ENCODE measurements around the gene TCTN2. TPM values are rescaled to one million over a fixed set of nuclear protein-coding genes. Genes with fewer than 3 reads are reported as not detected.

The TCTN2 gene
- total and polyA plus RNA-seq, 12 donors, result 4.8 to 17.9 (median 8.4) TPM

GRCh38 chr12:123733229-123733628 lies 62.3 kb downstream of the TCTN2 start:
- H3K27ac ChIP-seq, result no peak overlapping the region
- no peak for TF ChIP-seq POLR2A (IDR thresholded peaks at IDR 0.05)
- TF ChIP-seq CTCF (IDR thresholded peaks at IDR 0.05), result no peak
- intact Hi-C loops (cut with DNase I), result no loop called here
- DNase-seq, result no peak
- H3K4me3 ChIP-seq, result no peak overlapping the region
- no peaks in the 10 kb centered on the region for H3K4me1 ChIP-seq (replicated peaks in 1 of 2)
- H3K36me3 ChIP-seq (replicated peaks in 1 of 2), result peaks cover 0 to 38% of the 10 kb centered on the region in 2 donors
- no peaks in the 10 kb centered on the region for H3K27me3 ChIP-seq
- no peaks in the 10 kb centered on the region for H3K9me3 ChIP-seq (replicated peaks in 1 of 3)
- WGBS, 4 donors, result 81 to 90% (median 85%) methylated on average over 10 of the region's 10 CpGs

- Histone ChIP-seq H3K4me1 (replicated peaks in 1 of 2) (no peaks in the 10 kb centered on the region), H3K9me3 (replicated peaks in 1 of 3) (no peaks in the 10 kb centered on the region), H3K27ac (no peak overlapping the region), H3K4me3 (no peak overlapping the region), H3K27me3 (no peaks in the 10 kb centered on the region), H3K36me3 (replicated peaks in 1 of 2) (peaks cover 0 to 46% of the 10 kb centered on the region in 2 donors)
- intact Hi-C loops (cut with DNase I), result no loop called here
- WGBS, 4 donors, result 84 to 91% (median 86%) methylated on average over 5 of the region's 5 CpGs
- DNase-seq, result no peak
- TF ChIP-seq CTCF (IDR thresholded peaks at IDR 0.05) (no peak), POLR2A (IDR thresholded peaks at IDR 0.05) (no peak)
Observed at GRCh38 chr12:123734268-123734667, 63.4 kb downstream of the TCTN2 start.

- Histone ChIP-seq H3K4me3 (no peak overlapping the region), H3K4me1 (replicated peaks in 1 of 2) (no peaks in the 10 kb centered on the region), H3K27me3 (no peaks in the 10 kb centered on the region), H3K36me3 (replicated peaks in 1 of 2) (peaks cover 0 to 48% of the 10 kb centered on the region in 2 donors), H3K27ac (no peak overlapping the region), H3K9me3 (replicated peaks in 1 of 3) (no peaks in the 10 kb centered on the region)
- TF ChIP-seq POLR2A (IDR thresholded peaks at IDR 0.05) (no peak), CTCF (IDR thresholded peaks at IDR 0.05) (no peak)
- WGBS, 4 donors, result 85 to 91% (median 89%) methylated on average over 14 of the region's 14 CpGs
- intact Hi-C loops (cut with DNase I), result no loop called here
- DNase-seq, result no peak
Observed at GRCh38 chr12:123741937-123742572, 71.1 kb downstream of the TCTN2 start.

- H3K36me3 ChIP-seq (replicated peaks in 1 of 2), result peaks cover 0 to 39% of the 10 kb centered on the region in 2 donors
- H3K9me3 ChIP-seq (replicated peaks in 1 of 3), result no peaks in the 10 kb centered on the region
- intact Hi-C loops (cut with DNase I), result no loop called here
- H3K27ac ChIP-seq, result no peak overlapping the region
- no peaks in the 10 kb centered on the region for H3K27me3 ChIP-seq
- no peak overlapping the region for H3K4me3 ChIP-seq
- no peaks in the 10 kb centered on the region for H3K4me1 ChIP-seq (replicated peaks in 1 of 2)
- 73 to 76% (median 74%) methylated on average over 10 of the region's 10 CpGs for WGBS, 4 donors
- TF ChIP-seq POLR2A (IDR thresholded peaks at IDR 0.05) (no peak), CTCF (IDR thresholded peaks at IDR 0.05) (no peak)
- DNase-seq, result no peak
Observed at GRCh38 chr12:123743002-123743401, 72.1 kb downstream of the TCTN2 start.
